Measurements from ENCODE around the gene ADGRV1.

DNA sequence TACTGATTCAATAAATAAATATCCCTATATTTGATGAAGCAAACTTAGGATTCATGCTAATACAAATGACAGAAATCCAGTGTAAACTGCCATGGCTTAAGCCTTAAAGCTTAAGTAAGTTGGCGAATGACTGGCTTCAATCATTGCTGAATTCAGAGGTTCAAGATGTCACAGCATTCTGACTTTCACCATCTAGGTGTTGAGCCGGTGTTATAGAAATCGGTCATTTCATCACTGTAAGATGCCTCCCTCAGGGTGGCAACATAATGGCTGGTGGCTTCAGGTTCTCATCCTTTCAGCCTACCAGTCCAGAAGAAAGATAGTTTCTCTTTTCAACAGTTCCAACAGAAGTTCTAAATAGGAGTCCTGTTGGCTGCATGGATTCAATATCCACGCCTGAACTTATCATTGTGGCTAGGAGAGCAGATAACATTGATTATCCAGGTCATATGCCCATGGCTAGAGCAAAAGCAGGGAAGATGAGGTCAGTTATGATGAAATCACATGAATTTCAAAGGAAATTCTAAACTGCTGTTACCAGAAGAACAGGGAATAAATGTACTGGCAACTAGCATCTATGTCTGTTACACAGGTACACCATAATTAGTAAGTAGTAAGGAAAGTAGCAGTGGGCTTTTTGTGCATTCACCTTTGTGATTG, 460.2 kb downstream of the ADGRV1 start:
- TF ChIP-seq POLR2A (IDR thresholded peaks at IDR 0.05) (no peak), POLR2AphosphoS5 (IDR thresholded peaks at IDR 0.05) (no peak)
